22Rv1 (cell line): ENCODE results near the gene CD200R1L.

Source experiments
- CTCF ChIP-seq: fragments of 450-650 bp; IDR thresholded peaks from 2 replicates; pipeline ENCODE4 v1.5.1; 2017; ENCODE audit warnings: mild to moderate bottlenecking
- ZFX ChIP-seq: fragments of 450-650 bp; IDR thresholded peaks from 2 replicates; pipeline ENCODE4 v1.6.1; 2017; ENCODE audit warnings: antibody characterized with exemption, borderline replicate concordance

GRCh38 chr3:112806903-112807302 lies 39.8 kb downstream of the CD200R1L start:
- no peak for TF ChIP-seq CTCF
- TF ChIP-seq ZFX = no peak
